HL-60 (cell line): Measurements from ENCODE around the gene SFMBT2.
"Not testable (repeated sequence)": the region's sequence is repeated elsewhere in the genome, so short reads cannot be mapped to it uniquely, and the experiment has no call there.

Experiments used
- DNase-seq, 2 experiments: peaks; one replicate each; pipeline ENCODE4 v3.0.0-alpha.2; 2010 to 2020; ENCODE audit warnings: low read depth in 1 of 2, low spot score in 1 of 2
- H3K27ac ChIP-seq: fragments of 250-450 bp; sonication (Bioruptor Pico); replicated peaks from 2 replicates; pipeline ENCODE4 v1.5.1; 2020; ENCODE audit warnings: mild to moderate bottlenecking, moderate library complexity
- H3K27me3 ChIP-seq: fragments of 250-450 bp; sonication (Bioruptor Pico); 2 replicates; pipeline ENCODE4 v1.5.1; 2021; ENCODE audit warnings: mild to moderate bottlenecking, moderate library complexity; ENCODE audit not compliant: insufficient read depth, poor library complexity, severe bottlenecking
- H3K4me3 ChIP-seq: replicated peaks from 2 replicates; pipeline ENCODE4 v1.5.1; 2011; ENCODE audit warnings: mild to moderate bottlenecking, control low read depth, low read length; ENCODE audit not compliant: insufficient read depth
- CTCF ChIP-seq: IDR thresholded peaks from one replicate; pipeline ENCODE4 v1.5.1; 2011; ENCODE audit warnings: low read length, control low read depth, inconsistent platforms; ENCODE audit not compliant: insufficient read depth
- GABPA ChIP-seq: IDR thresholded peaks from 2 replicates; pipeline ENCODE4 v1.6.1; 2012; ENCODE audit warnings: low read depth
- POLR2AphosphoS5 ChIP-seq: IDR thresholded peaks from 2 replicates; pipeline ENCODE4 v1.6.1; 2012; ENCODE audit warnings: low read depth
- SPI1 ChIP-seq: IDR thresholded peaks from 2 replicates; pipeline ENCODE4 v1.6.1; 2012; ENCODE audit warnings: low read depth, mild to moderate bottlenecking, borderline replicate concordance
- TF ChIP-seq, protein P1 (sequence below): IDR thresholded peaks from 2 replicates; pipeline ENCODE4 v1.6.1; 2012; ENCODE audit warnings: low read depth; ENCODE audit not compliant: insufficient replicate concordance

The SFMBT2 gene

DNA sequence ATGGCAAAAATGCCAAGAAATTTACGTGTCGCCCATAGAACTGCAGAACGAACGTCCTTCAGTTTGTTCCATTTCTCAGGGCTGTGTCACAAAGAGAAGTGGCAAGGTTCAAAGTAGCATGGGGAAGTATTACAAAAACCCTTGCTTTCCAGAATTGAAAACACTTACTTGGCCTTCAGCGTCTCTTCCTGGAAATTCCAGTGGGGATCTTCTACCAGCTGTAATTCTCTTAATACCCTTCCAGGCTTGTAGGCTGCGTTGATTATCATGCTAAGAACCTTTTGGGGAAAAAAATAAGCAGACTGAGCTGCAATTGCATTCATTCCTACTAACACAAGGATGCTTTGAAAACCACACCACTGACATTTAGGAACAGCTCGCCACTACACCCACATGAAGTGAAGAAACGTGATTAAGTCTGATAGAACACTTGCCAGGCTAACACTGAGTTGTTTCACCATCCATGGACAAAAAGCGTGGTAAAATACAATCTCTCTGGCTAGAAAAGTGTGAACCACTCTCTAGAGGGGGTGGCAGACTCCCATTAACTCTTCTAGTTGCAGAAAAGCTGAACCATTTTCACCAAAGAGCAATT, 222.3 kb downstream of the SFMBT2 start:
- TF ChIP-seq, protein P1, sequence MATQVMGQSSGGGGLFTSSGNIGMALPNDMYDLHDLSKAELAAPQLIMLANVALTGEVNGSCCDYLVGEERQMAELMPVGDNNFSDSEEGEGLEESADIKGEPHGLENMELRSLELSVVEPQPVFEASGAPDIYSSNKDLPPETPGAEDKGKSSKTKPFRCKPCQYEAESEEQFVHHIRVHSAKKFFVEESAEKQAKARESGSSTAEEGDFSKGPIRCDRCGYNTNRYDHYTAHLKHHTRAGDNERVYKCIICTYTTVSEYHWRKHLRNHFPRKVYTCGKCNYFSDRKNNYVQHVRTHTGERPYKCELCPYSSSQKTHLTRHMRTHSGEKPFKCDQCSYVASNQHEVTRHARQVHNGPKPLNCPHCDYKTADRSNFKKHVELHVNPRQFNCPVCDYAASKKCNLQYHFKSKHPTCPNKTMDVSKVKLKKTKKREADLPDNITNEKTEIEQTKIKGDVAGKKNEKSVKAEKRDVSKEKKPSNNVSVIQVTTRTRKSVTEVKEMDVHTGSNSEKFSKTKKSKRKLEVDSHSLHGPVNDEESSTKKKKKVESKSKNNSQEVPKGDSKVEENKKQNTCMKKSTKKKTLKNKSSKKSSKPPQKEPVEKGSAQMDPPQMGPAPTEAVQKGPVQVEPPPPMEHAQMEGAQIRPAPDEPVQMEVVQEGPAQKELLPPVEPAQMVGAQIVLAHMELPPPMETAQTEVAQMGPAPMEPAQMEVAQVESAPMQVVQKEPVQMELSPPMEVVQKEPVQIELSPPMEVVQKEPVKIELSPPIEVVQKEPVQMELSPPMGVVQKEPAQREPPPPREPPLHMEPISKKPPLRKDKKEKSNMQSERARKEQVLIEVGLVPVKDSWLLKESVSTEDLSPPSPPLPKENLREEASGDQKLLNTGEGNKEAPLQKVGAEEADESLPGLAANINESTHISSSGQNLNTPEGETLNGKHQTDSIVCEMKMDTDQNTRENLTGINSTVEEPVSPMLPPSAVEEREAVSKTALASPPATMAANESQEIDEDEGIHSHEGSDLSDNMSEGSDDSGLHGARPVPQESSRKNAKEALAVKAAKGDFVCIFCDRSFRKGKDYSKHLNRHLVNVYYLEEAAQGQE = no peak
- TF ChIP-seq GABPA (no peak), POLR2AphosphoS5 (no peak), SPI1 (no peak), CTCF (no peak)
- H3K27ac ChIP-seq = no peak overlapping the region
- no peaks in the 10 kb centered on the region for H3K27me3 ChIP-seq
- no peak overlapping the region for H3K4me3 ChIP-seq
- no peak for DNase-seq

DNA sequence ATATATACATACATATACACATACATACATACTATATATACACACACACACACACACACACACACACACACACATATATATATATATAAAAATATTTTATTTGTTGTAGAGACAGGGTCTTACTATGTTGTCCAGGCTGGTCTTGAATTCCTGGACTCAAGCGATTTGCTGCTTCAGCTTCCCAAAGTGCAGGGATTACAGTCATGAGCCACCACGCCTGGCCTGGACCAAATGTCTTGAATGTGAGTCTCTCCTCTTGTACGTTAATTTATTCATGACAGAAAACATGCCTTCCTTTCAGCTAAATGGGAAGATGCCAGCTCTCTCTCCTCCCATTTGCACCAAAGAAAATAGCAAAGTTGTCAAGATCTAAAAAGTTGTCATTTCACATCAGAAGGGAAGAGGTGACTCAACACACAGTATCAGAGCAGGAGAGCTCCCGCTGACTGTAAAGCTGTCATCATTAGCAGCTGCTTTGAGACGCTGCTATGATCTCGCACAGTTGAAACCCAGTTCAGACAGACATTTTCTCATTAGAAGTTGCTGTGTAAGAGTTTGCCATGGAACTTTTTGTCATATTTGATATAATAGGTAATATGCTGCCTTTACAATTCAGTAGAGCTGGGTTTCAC, 224.3 kb downstream of the SFMBT2 start:
- no peak for DNase-seq
- 0 out of 2 replicates have a peak overlapping the region, but pooled peaks have one; percentile 12 for H3K27ac ChIP-seq
- no peaks in the 10 kb centered on the region for H3K27me3 ChIP-seq
- TF ChIP-seq GABPA = no peak
- H3K4me3 ChIP-seq = no peak overlapping the region

DNA sequence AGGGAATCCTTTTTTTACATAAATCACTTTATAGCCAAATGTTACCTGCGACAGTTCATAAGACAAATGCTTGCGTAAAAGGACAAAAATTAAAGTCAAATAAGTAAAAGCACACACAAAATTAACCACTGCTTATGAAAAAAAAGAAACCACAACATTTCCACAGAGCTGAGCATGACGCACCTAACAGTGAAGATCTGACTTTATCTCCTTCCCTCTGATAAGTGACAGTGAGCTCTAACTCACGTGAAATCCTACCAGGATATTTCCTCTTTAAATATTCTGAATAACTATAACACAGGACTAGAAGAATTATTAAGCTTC, 225.5 kb downstream of the SFMBT2 start:
- no peak overlapping the region for H3K4me3 ChIP-seq
- peak in 1 of 2 experiments; percentile 35 for DNase-seq
- H3K27me3 ChIP-seq = no peaks in the 10 kb centered on the region
- H3K27ac ChIP-seq = peak overlapping the region; percentile 80
- TF ChIP-seq SPI1 (no peak), GABPA (no peak), POLR2AphosphoS5 (no peak), CTCF (no peak)
- TF ChIP-seq, protein P1 = no peak

DNA sequence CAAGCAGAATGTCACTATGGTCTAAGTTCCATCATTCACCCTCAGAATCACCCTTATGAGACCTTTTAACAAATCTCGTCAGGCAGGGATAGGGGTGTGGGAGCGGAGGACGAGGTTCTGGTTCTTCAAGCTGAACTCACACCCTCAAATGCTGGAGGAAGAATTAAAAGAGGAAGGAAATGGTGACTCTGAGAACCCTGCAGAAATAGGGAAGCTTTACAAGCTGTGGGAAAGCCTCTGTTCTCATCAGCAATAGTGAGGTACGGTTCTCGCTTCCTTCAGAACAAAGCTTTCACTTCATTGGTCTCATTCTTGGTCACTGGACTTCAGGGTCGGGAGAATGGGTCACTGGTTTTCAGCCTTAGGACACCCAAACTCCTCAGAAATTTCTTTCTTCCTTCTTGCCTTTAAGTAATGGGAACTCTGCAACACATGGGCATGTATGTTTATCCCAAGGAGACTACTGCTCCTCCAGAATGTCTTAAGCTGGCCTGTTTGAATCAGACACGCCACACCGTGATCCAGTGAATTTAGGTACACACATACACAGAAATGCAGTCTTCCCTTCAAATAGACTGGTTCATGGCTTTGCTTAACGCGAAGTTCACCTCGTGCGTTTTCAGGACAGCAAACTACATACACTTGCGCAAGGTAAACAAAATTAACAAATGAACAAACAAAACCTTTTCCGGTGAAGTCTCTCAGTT, 226.0 kb downstream of the SFMBT2 start:
- H3K27me3 ChIP-seq = no peaks in the 10 kb centered on the region
- peak in 1 of 2 experiments; percentile 71 for DNase-seq
- no peak overlapping the region for H3K4me3 ChIP-seq
- peak overlapping the region; percentile 80 for H3K27ac ChIP-seq
- peak; percentile 51; the same call in 1 of the 2 replicates for TF ChIP-seq SPI1
- TF ChIP-seq, protein P1 = no peak

DNA sequence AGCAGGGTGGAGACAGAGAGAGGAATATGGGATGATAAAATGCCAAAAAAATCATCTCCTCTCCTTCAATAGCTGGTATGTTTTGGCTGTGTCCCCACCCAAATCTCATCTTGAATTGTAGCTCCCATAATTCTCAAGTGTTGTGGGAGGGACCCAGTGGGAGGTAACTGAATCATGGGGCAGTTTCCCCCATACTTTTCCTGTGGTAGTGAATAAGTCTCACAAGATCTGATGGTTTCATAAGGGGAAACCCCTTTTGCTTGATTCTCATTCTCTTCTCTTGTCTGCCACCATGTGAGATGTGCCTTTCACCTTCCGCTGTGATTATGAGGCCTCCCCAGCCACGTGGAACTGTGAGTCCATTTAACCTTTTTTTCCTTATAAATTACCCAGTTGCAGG, 226.7 kb downstream of the SFMBT2 start:
- not testable (repeated sequence) for H3K27ac ChIP-seq, H3K4me3 ChIP-seq, DNase-seq, H3K27me3 ChIP-seq

DNA sequence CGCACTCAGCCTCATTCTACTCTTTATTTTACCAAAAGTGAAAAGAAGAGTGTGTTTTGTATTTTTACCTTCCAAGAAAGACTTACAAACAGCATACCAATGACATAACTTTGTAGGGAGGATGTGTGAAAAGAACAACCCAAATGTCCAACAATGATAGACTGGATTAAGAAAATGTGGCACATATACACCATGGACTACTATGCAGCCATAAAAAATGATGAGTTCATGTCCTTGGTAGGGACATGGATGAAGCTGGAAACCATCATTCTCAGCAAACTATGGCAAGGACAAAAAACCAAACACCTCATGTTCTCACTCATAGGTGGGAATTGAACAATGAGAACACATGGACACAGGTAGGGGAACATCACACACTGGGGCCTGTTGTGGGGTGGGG, 228.5 kb downstream of the SFMBT2 start:
- H3K27ac ChIP-seq, H3K27me3 ChIP-seq, DNase-seq, H3K4me3 ChIP-seq: not testable (repeated sequence)
